Ishikawa (cell line): ENCODE measurements around the gene ATG7.

Experiments used
- CEBPB ChIP-seq: IDR thresholded peaks from 2 replicates; pipeline ENCODE4 v1.6.1; 2012
- CREB1 ChIP-seq: IDR thresholded peaks from 2 replicates; pipeline ENCODE4 v1.6.1; 2012; ENCODE audit warnings: low read depth
- EGR1 ChIP-seq: IDR thresholded peaks from 2 replicates; pipeline ENCODE4 v1.6.1; 2012
- EP300 ChIP-seq: IDR thresholded peaks from 2 replicates; pipeline ENCODE4 v1.6.1; 2012; ENCODE audit warnings: borderline replicate concordance
- FOXM1 ChIP-seq: IDR thresholded peaks from 2 replicates; pipeline ENCODE4 v1.6.1; 2012; ENCODE audit warnings: low read depth, borderline replicate concordance
- MAX ChIP-seq: IDR thresholded peaks from 2 replicates; pipeline ENCODE4 v1.6.1; 2012
- NFIC ChIP-seq: IDR thresholded peaks from 2 replicates; pipeline ENCODE4 v1.6.1; 2012
- RAD21 ChIP-seq: IDR thresholded peaks from 2 replicates; pipeline ENCODE4 v1.6.1; 2012; ENCODE audit warnings: low read depth
- TAF1 ChIP-seq: IDR thresholded peaks from 2 replicates; pipeline ENCODE4 v1.6.1; 2012; ENCODE audit warnings: low read depth, mild to moderate bottlenecking
- TCF12 ChIP-seq: IDR thresholded peaks from 2 replicates; pipeline ENCODE4 v1.6.1; 2012; ENCODE audit warnings: low read depth
- TEAD4 ChIP-seq: IDR thresholded peaks from 2 replicates; pipeline ENCODE4 v1.6.1; 2012
- USF1 ChIP-seq: IDR thresholded peaks from 2 replicates; pipeline ENCODE4 v1.6.1; 2012
- YY1 ChIP-seq: IDR thresholded peaks from 2 replicates; pipeline ENCODE4 v1.6.1; 2012; ENCODE audit warnings: low read depth
- ZBTB7A ChIP-seq: IDR thresholded peaks from 2 replicates; pipeline ENCODE4 v1.6.1; 2012; ENCODE audit warnings: low read depth
- TF ChIP-seq, protein P1 (sequence below): IDR thresholded peaks from 2 replicates; pipeline ENCODE4 v1.6.1; 2012; ENCODE audit warnings: low read depth, mild to moderate bottlenecking

The ATG7 gene

GRCh38 chr3:11370966-11371365, 98.8 kb downstream of the ATG7 start:
- TF ChIP-seq YY1 (no peak), CREB1 (no peak), EP300 (no peak), TCF12 (no peak), EGR1 (no peak), NFIC (no peak), ZBTB7A (no peak), MAX (no peak), FOXM1 (no peak)
- TF ChIP-seq, protein P1, sequence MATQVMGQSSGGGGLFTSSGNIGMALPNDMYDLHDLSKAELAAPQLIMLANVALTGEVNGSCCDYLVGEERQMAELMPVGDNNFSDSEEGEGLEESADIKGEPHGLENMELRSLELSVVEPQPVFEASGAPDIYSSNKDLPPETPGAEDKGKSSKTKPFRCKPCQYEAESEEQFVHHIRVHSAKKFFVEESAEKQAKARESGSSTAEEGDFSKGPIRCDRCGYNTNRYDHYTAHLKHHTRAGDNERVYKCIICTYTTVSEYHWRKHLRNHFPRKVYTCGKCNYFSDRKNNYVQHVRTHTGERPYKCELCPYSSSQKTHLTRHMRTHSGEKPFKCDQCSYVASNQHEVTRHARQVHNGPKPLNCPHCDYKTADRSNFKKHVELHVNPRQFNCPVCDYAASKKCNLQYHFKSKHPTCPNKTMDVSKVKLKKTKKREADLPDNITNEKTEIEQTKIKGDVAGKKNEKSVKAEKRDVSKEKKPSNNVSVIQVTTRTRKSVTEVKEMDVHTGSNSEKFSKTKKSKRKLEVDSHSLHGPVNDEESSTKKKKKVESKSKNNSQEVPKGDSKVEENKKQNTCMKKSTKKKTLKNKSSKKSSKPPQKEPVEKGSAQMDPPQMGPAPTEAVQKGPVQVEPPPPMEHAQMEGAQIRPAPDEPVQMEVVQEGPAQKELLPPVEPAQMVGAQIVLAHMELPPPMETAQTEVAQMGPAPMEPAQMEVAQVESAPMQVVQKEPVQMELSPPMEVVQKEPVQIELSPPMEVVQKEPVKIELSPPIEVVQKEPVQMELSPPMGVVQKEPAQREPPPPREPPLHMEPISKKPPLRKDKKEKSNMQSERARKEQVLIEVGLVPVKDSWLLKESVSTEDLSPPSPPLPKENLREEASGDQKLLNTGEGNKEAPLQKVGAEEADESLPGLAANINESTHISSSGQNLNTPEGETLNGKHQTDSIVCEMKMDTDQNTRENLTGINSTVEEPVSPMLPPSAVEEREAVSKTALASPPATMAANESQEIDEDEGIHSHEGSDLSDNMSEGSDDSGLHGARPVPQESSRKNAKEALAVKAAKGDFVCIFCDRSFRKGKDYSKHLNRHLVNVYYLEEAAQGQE, result no peak

DNA sequence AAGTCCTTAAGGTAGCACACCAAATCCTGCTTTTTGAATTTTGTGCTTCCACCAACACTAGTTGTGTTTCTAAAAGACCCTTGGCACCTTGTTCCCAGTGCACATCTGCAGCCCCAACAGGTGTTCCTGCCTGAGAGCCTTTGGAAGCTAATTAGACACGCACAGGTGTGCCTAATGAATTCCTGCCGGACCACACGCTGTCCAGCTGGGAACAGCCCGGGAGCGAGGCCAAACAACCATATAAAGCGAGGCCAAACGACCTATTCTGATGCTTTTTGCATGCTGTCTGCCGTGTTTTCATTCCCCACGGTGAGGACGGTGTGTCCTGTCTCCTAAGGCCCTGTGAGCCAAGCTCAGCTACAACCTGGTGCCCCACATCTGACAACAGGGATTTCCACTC, 99.5 kb downstream of the ATG7 start:
- TF ChIP-seq CEBPB (no peak), TEAD4 (peak; percentile 96), TCF12 (peak; percentile 100), CREB1 (no peak), EGR1 (no peak), TAF1 (no peak), USF1 (peak; percentile 30; the same call in 1 of the 2 replicates), YY1 (peak; percentile 46; the same call in 1 of the 2 replicates), RAD21 (no peak; the same call in 1 of the 2 replicates), FOXM1 (peak; percentile 55; the same call in 1 of the 2 replicates), EP300 (peak; percentile 91), MAX (peak; percentile 68), NFIC (peak; percentile 97), ZBTB7A (no peak)
- TF ChIP-seq, protein P1, result no peak

GRCh38 chr3:11373235-11373634, 101.0 kb downstream of the ATG7 start:
- TF ChIP-seq EP300 (no peak), ZBTB7A (no peak), MAX (no peak), CREB1 (no peak), YY1 (no peak), FOXM1 (no peak), EGR1 (no peak), RAD21 (no peak), TEAD4 (no peak), TCF12 (no peak), TAF1 (no peak), USF1 (no peak), NFIC (no peak), CEBPB (no peak)
- TF ChIP-seq, protein P1, result no peak

DNA sequence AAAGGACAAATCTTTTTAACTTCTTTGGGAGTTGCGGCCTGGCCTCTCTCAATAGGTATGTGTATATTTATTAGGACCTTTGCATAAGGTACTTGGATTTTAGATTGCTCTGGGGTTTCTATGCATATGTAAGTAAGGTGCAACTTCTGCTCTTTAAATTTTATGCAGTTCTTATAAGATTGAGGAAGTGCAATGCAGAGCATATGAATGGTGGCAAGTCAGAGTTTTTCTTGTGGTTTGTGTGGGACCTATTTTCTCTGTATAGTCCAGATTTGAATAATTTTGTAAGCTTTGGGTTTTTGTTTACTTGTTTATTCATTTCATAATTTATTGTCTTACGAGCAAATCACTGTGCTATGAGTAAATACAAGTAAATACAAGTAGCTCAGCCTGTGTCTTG, 101.5 kb downstream of the ATG7 start:
- TF ChIP-seq MAX, result no peak
- TF ChIP-seq EP300, result no peak
- TF ChIP-seq ZBTB7A, result no peak
- no peak for TF ChIP-seq RAD21
